IMR-90 (cell line): Measurements from ENCODE around the gene S100B. TPM values are rescaled to one million over a fixed set of nuclear protein-coding genes. Genes with fewer than 3 reads are reported as not detected.

Experiments
- ATAC-seq: fragments of 200-7000 bp; cut with Tn5 transposase; 2 replicates; pipeline ENCODE4 v1.9.1; 2020; ENCODE audit warnings: low read depth, mild to moderate bottlenecking, moderate library complexity
- BruUV-seq: library from RNA; stranded (reverse); fragments of 400-500 nt; replicated peaks from 2 replicates; lab custom pipeline; 2021; lab: Mats Ljungman, UMichigan
- CTCF ChIA-PET: fragments of 300-600 bp; formaldehyde crosslinking; extraction: SDS; loops from one replicate; lab custom pipeline; 2021; ENCODE audit warnings: antibody characterized with exemption; lab: Yijun Ruan, JAX
- POLR2A ChIA-PET: fragments of 300-600 bp; sonication (Branson Sonifier 250); formaldehyde crosslinking; loops from one replicate; lab custom pipeline; 2022; ENCODE audit warnings: antibody characterized with exemption; ENCODE audit not compliant: unreplicated experiment; lab: Charles Lee
- DNase-seq: peaks from one replicate; pipeline ENCODE4 v3.0.0; 2013
- H2AFZ ChIP-seq: replicated peaks from 2 replicates; pipeline ENCODE3; 2013; ENCODE audit warnings: low read length, mild to moderate bottlenecking; ENCODE audit not compliant: poor library complexity
- H2AK5ac ChIP-seq: 2 replicates; pipeline ENCODE4 v1.6.1; 2013; ENCODE audit warnings: low read depth, low read length, inconsistent platforms
- H2AK9ac ChIP-seq: replicated peaks from 2 replicates; pipeline ENCODE3; 2013; ENCODE audit warnings: mild to moderate bottlenecking, low read depth, low read length, moderate library complexity; ENCODE audit not compliant: poor library complexity
- H2BK120ac ChIP-seq: 2 replicates; pipeline ENCODE4 v1.6.1; 2013; ENCODE audit warnings: low read depth, low read length, inconsistent platforms
- H2BK15ac ChIP-seq: 3 replicates; pipeline ENCODE4 v1.6.1; 2013; ENCODE audit warnings: low read depth, low read length, inconsistent platforms
- H2BK20ac ChIP-seq: 2 replicates; pipeline ENCODE4 v1.6.1; 2013; ENCODE audit warnings: low read depth, mild to moderate bottlenecking, inconsistent platforms, low read length, moderate library complexity
- H2BK5ac ChIP-seq: 2 replicates; pipeline ENCODE4 v1.6.1; 2013; ENCODE audit warnings: mild to moderate bottlenecking, low read depth, low read length, inconsistent platforms; ENCODE audit not compliant: poor library complexity, severe bottlenecking
- H3K14ac ChIP-seq: replicated peaks from 2 replicates; pipeline ENCODE4 v1.6.1; 2013; ENCODE audit warnings: low read depth, low read length, inconsistent platforms
- H3K18ac ChIP-seq: 2 replicates; pipeline ENCODE4 v1.6.1; 2013; ENCODE audit warnings: low read depth, low read length, control low read depth
- H3K23ac ChIP-seq: 2 replicates; pipeline ENCODE4 v1.6.1; 2013; ENCODE audit warnings: low read depth, low read length, inconsistent platforms
- H3K27ac ChIP-seq: 2 replicates; pipeline ENCODE4 v1.5.1; 2013; ENCODE audit warnings: mild to moderate bottlenecking, control low read depth, low read length; ENCODE audit not compliant: insufficient read depth
- H3K27me3 ChIP-seq: 2 replicates; pipeline ENCODE4 v1.6.1; 2013; ENCODE audit warnings: low read length; ENCODE audit not compliant: control insufficient read depth, insufficient read depth
- H3K36me3 ChIP-seq: 2 replicates; pipeline ENCODE4 v1.6.1; 2013; ENCODE audit warnings: low read length, mixed read lengths; ENCODE audit not compliant: control insufficient read depth, insufficient read depth
- H3K4ac ChIP-seq: 2 replicates; pipeline ENCODE4 v1.6.1; 2013; ENCODE audit warnings: low read depth, low read length, inconsistent platforms
- H3K4me1 ChIP-seq: 2 replicates; pipeline ENCODE4 v1.6.1; 2013; ENCODE audit warnings: low read length, mixed read lengths; ENCODE audit not compliant: control insufficient read depth, insufficient read depth
- H3K4me2 ChIP-seq: 2 replicates; pipeline ENCODE4 v1.6.1; 2013; ENCODE audit warnings: low read depth, mild to moderate bottlenecking, control low read depth, low read length, moderate library complexity
- H3K4me3 ChIP-seq: 2 replicates; pipeline ENCODE4 v1.5.1; 2013; ENCODE audit warnings: low read depth, mild to moderate bottlenecking, control low read depth, low read length, moderate library complexity; ENCODE audit not compliant: insufficient read depth
- H3K56ac ChIP-seq: 2 replicates; pipeline ENCODE4 v1.6.1; 2013; ENCODE audit warnings: low read length, inconsistent platforms; ENCODE audit not compliant: insufficient read depth; ENCODE audit errors: extremely low read depth
- H3K79me1 ChIP-seq, 2 experiments: 2 replicates each; pipeline ENCODE4 v1.6.1; 2013; ENCODE audit warnings: low read length in 2 of 2, inconsistent platforms in 1 of 2, low read depth in 1 of 2
- H3K9ac ChIP-seq: 2 replicates; pipeline ENCODE4 v1.6.1; 2013; ENCODE audit warnings: low read depth, low read length, control low read depth
- H3K9me1 ChIP-seq: 2 replicates; pipeline ENCODE4 v1.6.1; 2013; ENCODE audit warnings: low read length, inconsistent platforms; ENCODE audit not compliant: insufficient read depth
- H3K9me3 ChIP-seq: 2 replicates; pipeline ENCODE4 v1.6.1; 2013; ENCODE audit warnings: low read length; ENCODE audit not compliant: control insufficient read depth, insufficient read depth
- H4K20me1 ChIP-seq: 2 replicates; pipeline ENCODE4 v1.6.1; 2013; ENCODE audit warnings: low read length, inconsistent platforms; ENCODE audit not compliant: insufficient read depth
- H4K5ac ChIP-seq: 2 replicates; pipeline ENCODE4 v1.6.1; 2013; ENCODE audit warnings: mild to moderate bottlenecking, low read depth, low read length, control low read depth
- H4K8ac ChIP-seq, 2 experiments: 2 replicates each; pipeline ENCODE4 v1.6.1; 2013; ENCODE audit warnings: low read depth in 2 of 2, low read length in 2 of 2, control low read depth in 1 of 2, inconsistent platforms in 1 of 2
- H4K91ac ChIP-seq: 2 replicates; pipeline ENCODE4 v1.6.1; 2013; ENCODE audit warnings: low read depth, low read length, inconsistent platforms; ENCODE audit not compliant: insufficient read depth
- BHLHE40 ChIP-seq: fragments of 150-350 bp; IDR thresholded peaks from 2 replicates; pipeline ENCODE4 v1.6.1; 2016; ENCODE audit warnings: mild to moderate bottlenecking, low read depth, low read length
- CEBPB ChIP-seq: IDR thresholded peaks from 2 replicates; pipeline ENCODE4 v1.6.1; 2012; ENCODE audit warnings: low read depth, low read length, improper control_type of control experiment
- CHD1 ChIP-seq: IDR thresholded peaks from 2 replicates; pipeline ENCODE4 v1.6.1; 2012; ENCODE audit warnings: low read depth, low read length, improper control_type of control experiment
- CTCF ChIP-seq: conservative IDR thresholded peaks from 2 replicates; pipeline ENCODE4 v1.5.1; 2012; ENCODE audit warnings: mild to moderate bottlenecking, low read depth, low read length, improper control_type of control experiment
- ELK1 ChIP-seq: fragments of 150-350 bp; IDR thresholded peaks from 2 replicates; pipeline ENCODE4 v1.6.1; 2016; ENCODE audit warnings: low read depth, mild to moderate bottlenecking, low read length, moderate library complexity, borderline replicate concordance
- FOS ChIP-seq: fragments of 150-350 bp; IDR thresholded peaks from 2 replicates; pipeline ENCODE4 v1.6.1; 2016; ENCODE audit warnings: low read depth, low read length
- MAFK ChIP-seq: IDR thresholded peaks from 2 replicates; pipeline ENCODE4 v1.6.1; 2012; ENCODE audit warnings: low read depth, low read length, improper control_type of control experiment
- MXI1 ChIP-seq: IDR thresholded peaks from 2 replicates; pipeline ENCODE4 v1.6.1; 2012; ENCODE audit warnings: low read depth, mild to moderate bottlenecking, low read length, moderate library complexity, borderline replicate concordance
- POLR2A ChIP-seq: IDR thresholded peaks from 2 replicates; pipeline ENCODE4 v1.6.1; 2012; ENCODE audit warnings: mild to moderate bottlenecking, low read depth, low read length
- RAD21 ChIP-seq: IDR thresholded peaks from 2 replicates; pipeline ENCODE4 v1.6.1; 2012; ENCODE audit warnings: low read length, improper control_type of control experiment
- RCOR1 ChIP-seq: IDR thresholded peaks from 2 replicates; pipeline ENCODE4 v1.6.1; 2012; ENCODE audit warnings: mild to moderate bottlenecking, low read length, improper control_type of control experiment; ENCODE audit not compliant: insufficient replicate concordance
- RFX5 ChIP-seq: IDR thresholded peaks from 2 replicates; pipeline ENCODE4 v1.8.0; 2012; ENCODE audit warnings: low read depth, mild to moderate bottlenecking, low read length, moderate library complexity
- SMC3 ChIP-seq: fragments of 150-350 bp; IDR thresholded peaks from 2 replicates; pipeline ENCODE4 v1.6.1; 2016; ENCODE audit warnings: low read depth, mild to moderate bottlenecking, antibody characterized with exemption, low read length, moderate library complexity
- USF2 ChIP-seq: fragments of 150-350 bp; IDR thresholded peaks from 2 replicates; pipeline ENCODE4 v1.6.1; 2017; ENCODE audit warnings: mild to moderate bottlenecking, antibody characterized with exemption, low read length, low read depth
- WGBS, 2 experiments: methylation state at CpG; one replicate each; pipeline versions ENCODE4 v1.1.5 to v1.1.7; 2013; ENCODE audit warnings: missing lambda C conversion rate in 2 of 2; ENCODE audit not compliant: insufficient read length in 1 of 2; ENCODE audit errors: extremely low coverage in 2 of 2; 5-methylcytosine and 5-hydroxymethylcytosine counted together
- dilution Hi-C: fragments of 300-500 bp; cut with HindIII; formaldehyde crosslinking; loops from one replicate; pipeline ENCODE4 v1.14.3; 2018; ENCODE audit warnings: low sequenced_read_pairs; ENCODE audit not compliant: unreplicated experiment
- in situ Hi-C: fragments of 300-500 bp; cut with MboI; formaldehyde crosslinking; loops from 3 replicates; pipeline ENCODE4 v1.14.3; 2019; ENCODE audit warnings: low sequenced_read_pairs, inconsistent platforms, mixed read lengths
- intact Hi-C: fragments of 100-400 bp; cut with micrococcal nuclease; formaldehyde crosslinking; loops from 2 replicates; pipeline ENCODE4 v1.10.0; 2022
- polyA plus RNA-seq, 3 experiments: library from polyadenylated mRNA; depleted of rRNA; stranded (reverse); fragments of >200 nt; gene quantifications; 2 replicates each; pipeline ENCODE4 v1.2.3, GENCODE V29; 2012; ENCODE audit warnings: low replicate concordance in 1 of 3
- total RNA-seq: library from RNA; depleted of rRNA; stranded (reverse); fragments of >200 nt; gene quantifications from 2 replicates; pipeline ENCODE4 v1.2.3, GENCODE V29; 2012

S100B gene
- total and polyA plus RNA-seq, 2 of the 4 experiments (the other 2 are of a cell fraction), result 0.18 to 0.26 TPM

- no peak overlapping the region for H3K4me2 ChIP-seq
- peaks cover 73% of the 10 kb centered on the region for H3K36me3 ChIP-seq
- H4K5ac ChIP-seq, result no peak overlapping the region
- H2AFZ ChIP-seq, result no peak overlapping the region
- DNase-seq (no peak), ATAC-seq (no peak)
- H3K4me1 ChIP-seq, result no peaks in the 10 kb centered on the region; the same call in 1 of the 2 replicates
- no peak for TF ChIP-seq RCOR1
- no peak for TF ChIP-seq BHLHE40
- TF ChIP-seq CHD1, result no peak
- no peak for TF ChIP-seq USF2
- no peak for TF ChIP-seq FOS
- TF ChIP-seq CTCF, result no peak
- no peak for TF ChIP-seq CEBPB
- TF ChIP-seq ELK1, result no peak
- TF ChIP-seq MXI1, result no peak
- no peak for TF ChIP-seq POLR2A
- TF ChIP-seq SMC3, result no peak
- no peak for TF ChIP-seq RAD21
- no peak for TF ChIP-seq RFX5
- no peak for TF ChIP-seq MAFK
- H2AK9ac ChIP-seq, result no peak overlapping the region
- H2BK15ac ChIP-seq, result no peak overlapping the region
- H3K9me3 ChIP-seq, result no peaks in the 10 kb centered on the region
- no peak overlapping the region for H3K4me3 ChIP-seq
- no peak overlapping the region for H3K23ac ChIP-seq
- WGBS, 2 experiments, result no CpG with 5 or more reads among the region's 9 CpGs
- no peak overlapping the region for H3K4ac ChIP-seq
- in situ Hi-C loops (no loop called here), dilution Hi-C loops (no loop called here), intact Hi-C loops (no loop called here)
- H3K14ac ChIP-seq, result no peak overlapping the region
- ChIA-PET POLR2A (interaction anchor here (0.5 kb wide), 1 partner anchor 10 kb away, joined by 3 read pairs; no protein-coding TSS in a partner anchor), CTCF (no interaction called here)
- no peak overlapping the region for H3K18ac ChIP-seq
- H2BK120ac ChIP-seq, result no peak overlapping the region
- peaks cover 51 to 81% of the 10 kb centered on the region in 2 experiments for H3K79me1 ChIP-seq
- no peak overlapping the region for H3K56ac ChIP-seq
- no peak overlapping the region for H2BK20ac ChIP-seq
- H4K20me1 ChIP-seq, result peaks cover 38% of the 10 kb centered on the region
- H3K27me3 ChIP-seq, result no peaks in the 10 kb centered on the region
- H3K9me1 ChIP-seq, result peaks cover 6% of the 10 kb centered on the region
- H3K9ac ChIP-seq, result no peak overlapping the region
- no peak overlapping the region for H4K8ac ChIP-seq
- no peak overlapping the region for H3K27ac ChIP-seq
- H4K91ac ChIP-seq, result no peak overlapping the region
- no TSS peak for BruUV-seq
- no peak overlapping the region for H2BK5ac ChIP-seq
- no peak overlapping the region for H2AK5ac ChIP-seq
These were observed 41.8 kb upstream of the S100B start for GRCh38 chr21:46646541-46647154.
